ENCODE data around the gene EPB41L4B. TPM values are rescaled to one million over a fixed set of nuclear protein-coding genes. Genes with fewer than 3 reads are reported as not detected.
"Not testable (repeated sequence)": the region's sequence is repeated elsewhere in the genome, so short reads cannot be mapped to it uniquely, and the experiment has no call there.

The EPB41L4B gene
- total RNA-seq, 1 experiment from 2014 or later, result not detected

DNA sequence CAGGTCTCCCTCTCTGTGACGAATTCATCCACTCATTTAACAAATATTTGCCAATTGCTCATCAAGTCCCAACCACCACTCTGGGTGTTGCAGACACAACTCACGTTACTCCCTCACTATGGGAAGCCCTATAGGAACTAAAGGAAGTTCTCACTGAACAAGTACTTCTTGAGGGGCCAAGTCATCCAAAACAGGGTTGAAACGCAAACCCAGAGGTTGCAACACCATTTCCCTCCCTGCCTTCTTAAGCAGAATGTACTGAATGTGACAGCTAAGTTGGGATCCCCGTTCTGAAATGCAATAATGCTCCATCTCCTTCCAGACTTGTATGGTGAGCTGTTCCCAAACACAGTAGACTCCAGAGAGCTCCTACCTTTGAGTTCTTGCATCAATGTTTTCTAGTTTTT is 34.3 kb downstream of the EPB41L4B start:
- H4K20me1 ChIP-seq (ENCODE audit: insufficient read depth, low read depth, low read length), result no peaks in the 10 kb centered on the region
- no peak for DNase-seq
- H3K27ac ChIP-seq (ENCODE audit: low read length), result no peak overlapping the region
- H3K9me2 ChIP-seq (replicated peaks; ENCODE audit: insufficient read depth, low read length), result no peaks in the 10 kb centered on the region
- H3K4me3 ChIP-seq (ENCODE audit: low read length), result no peak overlapping the region
- H2AFZ ChIP-seq (ENCODE audit: low read length), result no peak overlapping the region
- no peaks in the 10 kb centered on the region for H3K9me3 ChIP-seq (ENCODE audit: low read length)
- no peak overlapping the region for H3K9ac ChIP-seq (ENCODE audit: low read length)
- no peak overlapping the region for H3K4me2 ChIP-seq (ENCODE audit: low read depth, low read length, poor library complexity, severe bottlenecking)
- no peaks in the 10 kb centered on the region for H3K27me3 ChIP-seq (ENCODE audit: low read length)
- no peaks in the 10 kb centered on the region for H3K79me2 ChIP-seq (ENCODE audit: low read length)
- no peaks in the 10 kb centered on the region for H3K36me3 ChIP-seq (ENCODE audit: insufficient read depth, low read length)
- no peaks in the 10 kb centered on the region for H3K4me1 ChIP-seq (ENCODE audit: low read length)

- not testable (repeated sequence) for H3K4me3 ChIP-seq (ENCODE audit: low read length); DNase-seq; H3K27me3 ChIP-seq (ENCODE audit: low read length); H4K20me1 ChIP-seq (ENCODE audit: insufficient read depth, low read depth, low read length); H3K4me1 ChIP-seq (ENCODE audit: low read length); H3K36me3 ChIP-seq (ENCODE audit: insufficient read depth, low read length); H3K9ac ChIP-seq (ENCODE audit: low read length); H3K4me2 ChIP-seq (ENCODE audit: low read depth, low read length, poor library complexity, severe bottlenecking); H3K27ac ChIP-seq (ENCODE audit: low read length); H3K9me3 ChIP-seq (ENCODE audit: low read length); H3K9me2 ChIP-seq (replicated peaks; ENCODE audit: insufficient read depth, low read length); H3K79me2 ChIP-seq (ENCODE audit: low read length); H2AFZ ChIP-seq (ENCODE audit: low read length)
These were observed 37.2 kb downstream of the EPB41L4B start for GRCh38 chr9:109283672-109284071.

DNA sequence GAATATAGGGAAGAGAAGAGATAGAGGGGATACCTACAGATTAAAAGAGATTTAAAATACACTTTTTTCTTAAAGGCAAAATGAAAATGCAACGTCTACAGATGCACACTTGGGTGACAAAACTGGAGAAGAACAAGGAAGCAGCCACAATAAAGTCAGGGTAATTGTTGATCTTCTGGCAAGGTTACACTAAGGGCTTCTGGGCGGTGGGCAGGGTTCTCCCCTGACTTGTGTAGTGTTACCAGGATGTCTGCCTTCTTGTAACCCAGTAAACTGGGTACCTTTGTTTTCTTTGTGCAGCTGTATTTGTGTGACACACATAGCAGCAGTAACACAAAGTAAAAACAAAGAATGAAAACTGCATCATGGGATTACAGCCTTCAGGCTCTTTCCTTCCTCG is 37.8 kb downstream of the EPB41L4B start:
- no peak for DNase-seq
- H3K9ac ChIP-seq (ENCODE audit: low read length), result no peak overlapping the region
- no peaks in the 10 kb centered on the region for H3K36me3 ChIP-seq (ENCODE audit: insufficient read depth, low read length)
- H3K4me1 ChIP-seq (ENCODE audit: low read length), result no peaks in the 10 kb centered on the region
- no peak overlapping the region for H3K4me3 ChIP-seq (ENCODE audit: low read length)
- H3K9me3 ChIP-seq (ENCODE audit: low read length), result no peaks in the 10 kb centered on the region
- H3K27ac ChIP-seq (ENCODE audit: low read length), result no peak overlapping the region
- H2AFZ ChIP-seq (ENCODE audit: low read length), result no peak overlapping the region
- H3K9me2 ChIP-seq (replicated peaks; ENCODE audit: insufficient read depth, low read length), result no peaks in the 10 kb centered on the region
- no peaks in the 10 kb centered on the region for H4K20me1 ChIP-seq (ENCODE audit: insufficient read depth, low read depth, low read length)
- no peak overlapping the region for H3K4me2 ChIP-seq (ENCODE audit: low read depth, low read length, poor library complexity, severe bottlenecking)
- no peaks in the 10 kb centered on the region for H3K79me2 ChIP-seq (ENCODE audit: low read length)
- H3K27me3 ChIP-seq (ENCODE audit: low read length), result no peaks in the 10 kb centered on the region

DNA sequence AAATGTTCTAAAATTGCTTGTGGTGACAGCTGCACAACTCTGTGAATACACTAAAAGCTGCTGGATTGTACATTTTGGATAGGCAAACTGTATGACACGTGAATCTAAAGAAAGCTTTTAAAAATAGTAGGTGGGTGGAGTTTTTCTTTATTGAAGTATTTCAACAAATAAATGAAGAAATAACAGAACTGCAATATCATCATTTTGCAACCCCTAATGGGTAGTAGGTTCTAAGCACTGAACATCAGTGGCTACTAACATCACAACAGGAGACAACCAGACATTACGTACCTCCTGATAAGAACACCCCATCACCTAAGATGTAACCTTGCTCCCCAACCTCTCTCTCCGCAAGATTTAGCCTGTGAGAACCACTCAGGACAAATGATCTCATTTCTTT is 38.6 kb downstream of the EPB41L4B start:
- no peaks in the 10 kb centered on the region for H3K79me2 ChIP-seq (ENCODE audit: low read length)
- no peaks in the 10 kb centered on the region for H3K27me3 ChIP-seq (ENCODE audit: low read length)
- H3K4me1 ChIP-seq (ENCODE audit: low read length), result no peaks in the 10 kb centered on the region
- H3K9me2 ChIP-seq (replicated peaks; ENCODE audit: insufficient read depth, low read length), result no peaks in the 10 kb centered on the region
- no peaks in the 10 kb centered on the region for H4K20me1 ChIP-seq (ENCODE audit: insufficient read depth, low read depth, low read length)
- DNase-seq, result no peak
- no peak overlapping the region for H2AFZ ChIP-seq (ENCODE audit: low read length)
- H3K9me3 ChIP-seq (ENCODE audit: low read length), result no peaks in the 10 kb centered on the region
- no peak overlapping the region for H3K4me3 ChIP-seq (ENCODE audit: low read length)
- H3K36me3 ChIP-seq (ENCODE audit: insufficient read depth, low read length), result no peaks in the 10 kb centered on the region
- H3K27ac ChIP-seq (ENCODE audit: low read length), result no peak overlapping the region
- no peak overlapping the region for H3K9ac ChIP-seq (ENCODE audit: low read length)
- no peak overlapping the region for H3K4me2 ChIP-seq (ENCODE audit: low read depth, low read length, poor library complexity, severe bottlenecking)

DNA sequence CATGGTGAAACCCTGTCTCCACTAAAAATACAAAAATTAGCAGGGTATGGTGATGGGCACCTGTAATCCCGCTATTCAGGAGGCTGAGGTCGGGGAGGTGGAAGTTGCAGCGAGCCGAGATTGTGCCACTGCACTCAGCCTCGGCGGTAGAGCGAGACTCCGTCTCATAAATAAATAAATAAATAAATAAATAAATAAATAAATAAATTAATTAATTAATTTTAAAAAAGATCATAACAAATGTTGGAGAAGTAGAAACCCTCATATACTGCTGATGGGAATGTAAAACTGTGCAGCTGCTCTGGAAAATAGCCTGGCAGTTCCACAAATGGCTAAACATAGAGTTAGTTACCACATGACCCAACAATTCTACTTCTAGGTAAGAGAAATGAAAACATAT is 39.3 kb downstream of the EPB41L4B start:
- no peak overlapping the region for H3K4me3 ChIP-seq (ENCODE audit: low read length)
- H3K79me2 ChIP-seq (ENCODE audit: low read length), result no peaks in the 10 kb centered on the region
- H3K27me3 ChIP-seq (ENCODE audit: low read length), result no peaks in the 10 kb centered on the region
- no peaks in the 10 kb centered on the region for H4K20me1 ChIP-seq (ENCODE audit: insufficient read depth, low read depth, low read length)
- H3K9ac ChIP-seq (ENCODE audit: low read length), result no peak overlapping the region
- H3K36me3 ChIP-seq (ENCODE audit: insufficient read depth, low read length), result no peaks in the 10 kb centered on the region
- H3K9me3 ChIP-seq (ENCODE audit: low read length), result no peaks in the 10 kb centered on the region
- no peak overlapping the region for H2AFZ ChIP-seq (ENCODE audit: low read length)
- DNase-seq, result no peak
- H3K9me2 ChIP-seq (replicated peaks; ENCODE audit: insufficient read depth, low read length), result no peaks in the 10 kb centered on the region
- H3K4me1 ChIP-seq (ENCODE audit: low read length), result no peaks in the 10 kb centered on the region
- no peak overlapping the region for H3K4me2 ChIP-seq (ENCODE audit: low read depth, low read length, poor library complexity, severe bottlenecking)
- H3K27ac ChIP-seq (ENCODE audit: low read length), result no peak overlapping the region

- Histone ChIP-seq H3K4me2 (ENCODE audit: low read depth, low read length, poor library complexity, severe bottlenecking) (no peak overlapping the region), H3K27me3 (ENCODE audit: low read length) (no peaks in the 10 kb centered on the region), H3K27ac (ENCODE audit: low read length) (no peak overlapping the region), H3K9me3 (ENCODE audit: low read length) (no peaks in the 10 kb centered on the region), H4K20me1 (ENCODE audit: insufficient read depth, low read depth, low read length) (no peaks in the 10 kb centered on the region), H3K36me3 (ENCODE audit: insufficient read depth, low read length) (no peaks in the 10 kb centered on the region), H3K4me1 (ENCODE audit: low read length) (no peaks in the 10 kb centered on the region), H3K9ac (ENCODE audit: low read length) (no peak overlapping the region), H3K9me2 (replicated peaks; ENCODE audit: insufficient read depth, low read length) (no peaks in the 10 kb centered on the region), H3K79me2 (ENCODE audit: low read length) (no peaks in the 10 kb centered on the region), H3K4me3 (ENCODE audit: low read length) (no peak overlapping the region), H2AFZ (ENCODE audit: low read length) (no peak overlapping the region)
- DNase-seq, result no peak
These were observed 42.0 kb downstream of the EPB41L4B start for GRCh38 chr9:109278848-109279247.

GRCh38 chr9:109278216-109278615 is 42.6 kb downstream of the EPB41L4B start:
- no peak overlapping the region for H3K4me3 ChIP-seq (ENCODE audit: low read length)
- H3K9me2 ChIP-seq (replicated peaks; ENCODE audit: insufficient read depth, low read length), result no peaks in the 10 kb centered on the region
- H4K20me1 ChIP-seq (ENCODE audit: insufficient read depth, low read depth, low read length), result no peaks in the 10 kb centered on the region
- H3K36me3 ChIP-seq (ENCODE audit: insufficient read depth, low read length), result no peaks in the 10 kb centered on the region
- H3K27me3 ChIP-seq (ENCODE audit: low read length), result no peaks in the 10 kb centered on the region
- no peak overlapping the region for H3K4me2 ChIP-seq (ENCODE audit: low read depth, low read length, poor library complexity, severe bottlenecking)
- no peak for DNase-seq
- H2AFZ ChIP-seq (ENCODE audit: low read length), result no peak overlapping the region
- H3K9ac ChIP-seq (ENCODE audit: low read length), result no peak overlapping the region
- no peaks in the 10 kb centered on the region for H3K4me1 ChIP-seq (ENCODE audit: low read length)
- no peaks in the 10 kb centered on the region for H3K9me3 ChIP-seq (ENCODE audit: low read length)
- no peaks in the 10 kb centered on the region for H3K79me2 ChIP-seq (ENCODE audit: low read length)
- no peak overlapping the region for H3K27ac ChIP-seq (ENCODE audit: low read length)

GRCh38 chr9:109277451-109277850 is 43.4 kb downstream of the EPB41L4B start:
- no peak overlapping the region for H2AFZ ChIP-seq (ENCODE audit: low read length)
- no peak overlapping the region for H3K9ac ChIP-seq (ENCODE audit: low read length)
- no peaks in the 10 kb centered on the region for H3K36me3 ChIP-seq (ENCODE audit: insufficient read depth, low read length)

More at GRCh38 chr9:109277451-109277850, 43.4 kb downstream of the EPB41L4B start:
- Histone ChIP-seq H3K4me1 (ENCODE audit: low read length) (no peaks in the 10 kb centered on the region), H3K9me2 (replicated peaks; ENCODE audit: insufficient read depth, low read length) (no peaks in the 10 kb centered on the region), H3K9me3 (ENCODE audit: low read length) (no peaks in the 10 kb centered on the region), H4K20me1 (ENCODE audit: insufficient read depth, low read depth, low read length) (no peaks in the 10 kb centered on the region), H3K27ac (ENCODE audit: low read length) (no peak overlapping the region), H3K4me3 (ENCODE audit: low read length) (no peak overlapping the region), H3K27me3 (ENCODE audit: low read length) (no peaks in the 10 kb centered on the region), H3K4me2 (ENCODE audit: low read depth, low read length, poor library complexity, severe bottlenecking) (no peak overlapping the region), H3K79me2 (ENCODE audit: low read length) (no peaks in the 10 kb centered on the region)
- DNase-seq, result no peak

All from Karpas-422 (cell line).